ENCODE results near the gene PGP.

DNA sequence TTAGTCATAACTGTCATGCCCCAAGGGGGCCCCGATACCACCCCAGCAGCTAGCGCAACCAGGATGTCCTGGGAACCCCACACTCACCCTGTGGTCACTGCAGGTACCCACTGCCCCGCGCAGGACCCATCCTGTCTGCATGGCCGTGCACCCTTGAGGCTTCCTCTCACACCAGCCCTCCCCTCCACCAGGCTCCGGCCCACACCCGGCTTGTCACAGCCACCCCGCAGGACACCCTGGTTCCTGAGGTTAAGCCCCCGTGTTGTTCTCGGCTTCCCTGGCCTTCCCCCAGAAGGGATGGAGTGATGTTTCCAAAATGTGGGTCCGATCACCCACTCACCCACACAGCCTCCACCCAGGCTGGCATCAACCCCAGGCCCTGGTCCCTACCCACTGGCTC is 29.1 kb upstream of the PGP start:
- no peak for TF ChIP-seq POLR2AphosphoS5 (IDR thresholded peaks at IDR 0.05; ENCODE audit: borderline replicate concordance, low read depth, low read length)
- TF ChIP-seq EZH2 (IDR thresholded peaks at IDR 0.05) = no peak

All from SK-N-MC (cell line).